ENCODE data around the gene MRTFA.
A peak's percentile ranks its signal among the peaks of the same experiment; 100 is the strongest.

MRTFA gene

GRCh38 chr22:40408718-40409612, 227.6 kb downstream of the MRTFA start:
- Histone ChIP-seq H3K79me1 (ENCODE audit: low read depth, low read length) (peaks cover 9% of the 10 kb centered on the region), H2AFZ (ENCODE audit: low read length) (no peak overlapping the region), H3K36me3 (replicated peaks in 1 of 2; ENCODE audit: control insufficient read depth in 2 of 2, insufficient read depth in 2 of 2, low read length in 2 of 2) (peaks cover 48 to 87% of the 10 kb centered on the region in 2 donors), H3K4ac (ENCODE audit: low read length) (no peak overlapping the region), H4K8ac (ENCODE audit: low read depth, low read length) (no peak overlapping the region), H2BK120ac (ENCODE audit: low read depth, low read length) (no peak overlapping the region), H3K4me2 (ENCODE audit: insufficient read depth, low read length, poor library complexity, severe bottlenecking) (no peak overlapping the region), H3K27ac (replicated peaks; ENCODE audit: low read length) (no peak overlapping the region), H3K4me3 (ENCODE audit: low read length in 2 of 2) (no peak overlapping the region), H2BK5ac (ENCODE audit: low read length) (peak overlapping the region; percentile 13), H2BK12ac (ENCODE audit: low read length) (no peak overlapping the region), H3K23ac (ENCODE audit: low read depth, low read length, poor library complexity) (peak overlapping the region; percentile 73), H2BK15ac (ENCODE audit: low read length) (no peak overlapping the region), H3K4me1 (ENCODE audit: control insufficient read depth in 2 of 2, insufficient read depth in 1 of 2, low read depth in 1 of 2, low read length in 2 of 2) (no peaks in the 10 kb centered on the region), H3K14ac (ENCODE audit: low read length) (no peak overlapping the region), H3K18ac (ENCODE audit: low read length) (no peak overlapping the region), H3K9me3 (replicated peaks in 1 of 2; ENCODE audit: control insufficient read depth in 2 of 2, insufficient read depth in 1 of 2, low read depth in 1 of 2, low read length in 2 of 2) (no peaks in the 10 kb centered on the region), H3K27me3 (ENCODE audit: control insufficient read depth in 3 of 3, insufficient read depth in 3 of 3, low read depth in 1 of 3, low read length in 3 of 3) (no peaks in the 10 kb centered on the region), H4K91ac (ENCODE audit: low read depth, low read length, poor library complexity) (no peak overlapping the region), H2AK5ac (ENCODE audit: low read depth, low read length) (no peak overlapping the region), H3K9ac (ENCODE audit: low read depth, low read length, poor library complexity) (peak overlapping the region; percentile 44)
- no CpG with 5 or more reads among the region's 21 CpGs for WGBS, 2 donors (ENCODE audit: extremely low coverage in 2 of 2, insufficient read length in 2 of 2, insufficient replicate concordance in 1 of 2)
- no peak for DNase-seq (ENCODE audit: low spot score)

DNA sequence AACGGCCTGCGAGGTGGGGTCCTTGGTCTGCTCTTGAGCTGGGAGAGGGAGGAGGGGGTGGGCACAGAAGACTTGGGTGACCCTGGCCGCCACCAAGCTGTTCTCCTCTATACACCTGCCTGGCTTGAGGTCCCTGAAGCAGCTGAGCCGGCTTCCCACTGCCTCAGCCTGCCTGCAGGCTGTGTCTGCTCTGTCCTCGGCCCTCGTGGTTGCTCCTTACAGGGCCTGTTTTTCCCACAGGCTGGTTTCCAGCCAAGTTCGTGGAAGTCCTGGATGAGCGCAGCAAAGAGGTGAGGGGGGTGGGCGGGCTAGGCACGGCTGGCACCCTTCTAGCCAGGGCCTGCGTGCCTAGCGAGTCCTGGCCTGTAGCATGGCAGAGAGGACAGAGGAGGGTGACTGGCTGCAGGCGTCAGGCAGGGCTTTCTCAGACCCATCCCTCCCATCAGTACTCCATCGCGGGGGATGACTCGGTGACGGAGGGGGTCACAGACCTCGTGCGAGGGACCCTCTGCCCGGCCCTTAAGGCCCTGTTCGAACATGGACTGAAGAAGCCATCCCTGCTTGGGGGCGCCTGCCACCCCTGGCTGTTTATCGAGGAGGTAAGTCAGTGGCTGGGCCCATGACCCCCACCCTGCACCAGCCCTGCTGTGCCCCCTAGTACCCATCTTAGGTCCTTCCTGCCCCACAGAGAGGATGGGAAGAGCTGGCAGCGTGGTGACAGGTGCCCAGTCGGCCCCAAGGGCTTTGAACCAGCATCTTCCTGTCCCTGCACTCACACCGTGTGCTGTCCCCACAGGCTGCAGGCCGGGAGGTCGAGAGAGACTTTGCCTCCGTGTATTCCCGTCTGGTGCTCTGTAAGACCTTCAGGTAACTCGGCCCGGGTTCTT, 228.4 kb downstream of the MRTFA start:
- Histone ChIP-seq H3K27me3 (ENCODE audit: control insufficient read depth in 3 of 3, insufficient read depth in 3 of 3, low read depth in 1 of 3, low read length in 3 of 3) (no peaks in the 10 kb centered on the region), H2BK12ac (ENCODE audit: low read length) (no peak overlapping the region), H3K23ac (ENCODE audit: low read depth, low read length, poor library complexity) (peak overlapping the region; percentile 75), H2BK5ac (ENCODE audit: low read length) (peak overlapping the region; percentile 13), H3K9ac (ENCODE audit: low read depth, low read length, poor library complexity) (no peak overlapping the region), H4K8ac (ENCODE audit: low read depth, low read length) (peak overlapping the region; percentile 56), H3K4ac (ENCODE audit: low read length) (no peak overlapping the region), H3K27ac (replicated peaks; ENCODE audit: low read length) (no peak overlapping the region), H2AK5ac (ENCODE audit: low read depth, low read length) (no peak overlapping the region), H3K14ac (ENCODE audit: low read length) (peak overlapping the region; percentile 76), H3K4me2 (ENCODE audit: insufficient read depth, low read length, poor library complexity, severe bottlenecking) (no peak overlapping the region), H2AFZ (ENCODE audit: low read length) (no peak overlapping the region), H3K18ac (ENCODE audit: low read length) (peak overlapping the region; percentile 41), H3K4me1 (ENCODE audit: control insufficient read depth in 2 of 2, insufficient read depth in 1 of 2, low read depth in 1 of 2, low read length in 2 of 2) (no peaks in the 10 kb centered on the region), H2BK15ac (ENCODE audit: low read length) (no peak overlapping the region), H3K9me3 (replicated peaks in 1 of 2; ENCODE audit: control insufficient read depth in 2 of 2, insufficient read depth in 1 of 2, low read depth in 1 of 2, low read length in 2 of 2) (no peaks in the 10 kb centered on the region), H3K79me1 (ENCODE audit: low read depth, low read length) (peaks cover 9% of the 10 kb centered on the region), H3K36me3 (replicated peaks in 1 of 2; ENCODE audit: control insufficient read depth in 2 of 2, insufficient read depth in 2 of 2, low read length in 2 of 2) (peaks cover 48 to 96% of the 10 kb centered on the region in 2 donors), H2BK120ac (ENCODE audit: low read depth, low read length) (no peak overlapping the region), H3K4me3 (ENCODE audit: low read length in 2 of 2) (no peak overlapping the region), H4K91ac (ENCODE audit: low read depth, low read length, poor library complexity) (no peak overlapping the region)
- no CpG with 5 or more reads among the region's 32 CpGs for WGBS, 2 donors (ENCODE audit: extremely low coverage in 2 of 2, insufficient read length in 2 of 2, insufficient replicate concordance in 1 of 2)
- DNase-seq (ENCODE audit: low spot score) = no peak

DNA sequence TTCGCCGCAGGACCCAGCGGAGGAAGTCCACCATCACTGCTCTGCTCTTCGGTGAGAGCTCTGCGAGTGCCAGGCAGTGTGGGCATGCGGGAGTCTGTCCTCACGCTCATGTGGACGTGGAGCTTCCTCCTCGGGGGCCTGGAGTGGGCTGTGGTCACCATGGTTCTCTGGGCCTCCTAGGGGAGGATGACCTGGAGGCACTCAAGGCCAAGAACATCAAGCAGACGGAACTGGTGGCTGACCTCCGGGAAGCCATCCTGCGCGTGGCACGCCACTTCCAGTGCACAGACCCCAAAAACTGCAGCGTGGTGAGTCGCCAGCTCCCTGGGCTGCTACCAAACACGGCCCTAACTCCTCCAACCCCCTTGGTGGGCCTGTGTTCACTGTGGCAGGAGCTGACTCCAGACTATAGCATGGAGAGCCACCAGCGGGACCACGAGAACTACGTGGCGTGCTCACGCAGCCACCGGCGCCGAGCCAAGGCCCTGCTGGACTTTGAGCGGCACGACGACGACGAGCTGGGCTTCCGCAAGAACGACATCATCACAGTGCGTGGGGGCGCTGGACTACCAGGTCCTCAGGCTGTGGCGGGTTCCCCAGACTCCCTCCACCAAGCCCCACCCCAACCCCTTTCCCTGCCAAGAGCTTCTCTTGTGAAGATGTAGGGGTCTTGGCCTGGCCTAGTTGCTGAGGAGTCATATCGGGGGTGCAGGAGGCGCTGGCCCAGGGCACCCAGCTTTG, 229.3 kb downstream of the MRTFA start:
- Histone ChIP-seq H3K4ac (ENCODE audit: low read length) (no peak overlapping the region), H3K4me2 (ENCODE audit: insufficient read depth, low read length, poor library complexity, severe bottlenecking) (no peak overlapping the region), H3K9me3 (replicated peaks in 1 of 2; ENCODE audit: control insufficient read depth in 2 of 2, insufficient read depth in 1 of 2, low read depth in 1 of 2, low read length in 2 of 2) (no peaks in the 10 kb centered on the region), H3K23ac (ENCODE audit: low read depth, low read length, poor library complexity) (peak overlapping the region; percentile 63), H3K79me1 (ENCODE audit: low read depth, low read length) (peaks cover 9% of the 10 kb centered on the region), H2AFZ (ENCODE audit: low read length) (no peak overlapping the region), H3K18ac (ENCODE audit: low read length) (no peak overlapping the region), H2BK15ac (ENCODE audit: low read length) (no peak overlapping the region), H3K27me3 (ENCODE audit: control insufficient read depth in 3 of 3, insufficient read depth in 3 of 3, low read depth in 1 of 3, low read length in 3 of 3) (no peaks in the 10 kb centered on the region), H3K4me1 (ENCODE audit: control insufficient read depth in 2 of 2, insufficient read depth in 1 of 2, low read depth in 1 of 2, low read length in 2 of 2) (no peaks in the 10 kb centered on the region), H3K14ac (ENCODE audit: low read length) (no peak overlapping the region), H2BK120ac (ENCODE audit: low read depth, low read length) (no peak overlapping the region), H2BK12ac (ENCODE audit: low read length) (no peak overlapping the region), H2AK5ac (ENCODE audit: low read depth, low read length) (no peak overlapping the region), H4K8ac (ENCODE audit: low read depth, low read length) (no peak overlapping the region), H2BK5ac (ENCODE audit: low read length) (peak overlapping the region; percentile 78), H3K36me3 (replicated peaks in 1 of 2; ENCODE audit: control insufficient read depth in 2 of 2, insufficient read depth in 2 of 2, low read length in 2 of 2) (peaks cover 49 to 100% of the 10 kb centered on the region in 2 donors), H3K27ac (replicated peaks; ENCODE audit: low read length) (no peak overlapping the region), H3K9ac (ENCODE audit: low read depth, low read length, poor library complexity) (peak overlapping the region; percentile 40), H3K4me3 (ENCODE audit: low read length in 2 of 2) (no peak overlapping the region), H4K91ac (ENCODE audit: low read depth, low read length, poor library complexity) (no peak overlapping the region)
- DNase-seq (ENCODE audit: low spot score) = no peak
- WGBS, 2 donors (ENCODE audit: extremely low coverage in 2 of 2, insufficient read length in 2 of 2, insufficient replicate concordance in 1 of 2) = no CpG with 5 or more reads among the region's 37 CpGs
